GM10248 (cell line): ENCODE results near the gene RNF183.

ENCODE experiments used
- CTCF ChIA-PET: fragments of 300-600 bp; sonication (Branson Sonifier 250); formaldehyde crosslinking; extraction: SDS; loops from one replicate; lab custom pipeline; 2021; ENCODE audit warnings: antibody characterized with exemption; lab: Yijun Ruan, JAX
- POLR2A ChIA-PET: fragments of 350-650 bp; sonication (Branson Sonifier 250); formaldehyde crosslinking; extraction: SDS; loops from one replicate; lab custom pipeline; 2020; ENCODE audit warnings: antibody characterized with exemption; lab: Yijun Ruan, JAX
- DNase-seq: peaks from one replicate; pipeline ENCODE4 v3.0.0; 2012; ENCODE audit errors: extremely low spot score
- CTCF ChIP-seq: IDR thresholded peaks from 2 replicates; pipeline ENCODE4 v1.5.1; 2012; ENCODE audit warnings: mild to moderate bottlenecking, low read depth; ENCODE audit errors: extremely low read depth, missing control alignments, control extremely low read depth

RNF183 gene

GRCh38 chr9:113289091-113289490, 14.1 kb downstream of the RNF183 start:
- TF ChIP-seq CTCF: no peak
- no peak for DNase-seq
- ChIA-PET CTCF (interaction anchor here (1.6 kb wide), 1 partner anchor 15 kb away, joined by 6 read pairs; the partner anchor contains the start of genes CDC26 and PRPF4), POLR2A (no interaction called here)

- ChIA-PET POLR2A (no interaction called here), CTCF (interaction anchor here (1.1 kb wide), 1 partner anchor 9 kb away, joined by 3 read pairs; no protein-coding TSS in a partner anchor)
- no peak for TF ChIP-seq CTCF
- no peak for DNase-seq
Measured at GRCh38 chr9:113281356-113281755, 21.8 kb downstream of the RNF183 start.

GRCh38 chr9:113278840-113279239, 24.3 kb downstream of the RNF183 start:
- TF ChIP-seq CTCF: no peak
- DNase-seq: no peak
- ChIA-PET CTCF (interaction anchor here (1.2 kb wide), 1 partner anchor 376 kb away, joined by 3 read pairs; no protein-coding TSS in a partner anchor), POLR2A (interaction anchor here (0.6 kb wide), 1 partner anchor 19 kb away, joined by 11 read pairs; no protein-coding TSS in a partner anchor)

GRCh38 chr9:113275157-113276131, 27.7 kb downstream of the RNF183 start, which contains the start of the genes CDC26 and PRPF4:
CDC26 (minus strand) TSS chr9:113275572; CDS start chr9:113272507, 3,065 bp downstream.
PRPF4 (plus strand) TSS chr9:113275658; CDS start chr9:113275744, 86 bp downstream.
- peak; percentile 97 for DNase-seq
- TF ChIP-seq CTCF: no peak
- ChIA-PET POLR2A (interaction anchor here (0.7 to 1.4 kb wide), 5 partner anchors 54 to 248 kb away, joined by 3 read pairs; partner anchors contain the start of genes C9orf43, FKBP15, POLE3 and SLC31A1), CTCF (interaction anchor here (0.6 to 5.8 kb wide), 44 partner anchors 11 to 406 kb away, joined by 3 to 96 read pairs (median 5); partner anchors contain the start of genes ALAD, BSPRY, C9orf43 and FKBP15)

- peak; percentile 69 for DNase-seq
- POLR2A ChIA-PET: interaction anchor here (0.6 to 1.4 kb wide), 7 partner anchors 54 to 1394 kb away, joined by 3 to 4 read pairs (median 3); partner anchors contain the start of genes C9orf43, FKBP15, POLE3 and SLC31A1
- TF ChIP-seq CTCF: peak; percentile 64
- CTCF ChIA-PET: interaction anchor here (0.6 to 5.8 kb wide), 46 partner anchors 12 to 407 kb away, joined by 3 to 96 read pairs (median 5); partner anchors contain the start of genes ALAD, BSPRY, C9orf43 and FKBP15
Measured at GRCh38 chr9:113274474-113275156, 28.6 kb downstream of the RNF183 start.

GRCh38 chr9:113269871-113270270, 33.3 kb downstream of the RNF183 start:
- ChIA-PET CTCF (interaction anchor here (0.9 to 1.8 kb wide), 5 partner anchors 13 to 322 kb away, joined by 3 to 4 read pairs (median 3); partner anchors contain the start of gene ALAD), POLR2A (no interaction called here)

More at GRCh38 chr9:113269871-113270270, 33.3 kb downstream of the RNF183 start:
- TF ChIP-seq CTCF: no peak
- no peak for DNase-seq
